GM18951 (cell line): ENCODE measurements around the gene IRGQ.

Experiments
- POLR2A ChIP-seq: IDR thresholded peaks from 4 replicates; pipeline ENCODE4 v1.6.1; 2011; ENCODE audit warnings: mild to moderate bottlenecking; ENCODE audit not compliant: insufficient read length, insufficient read depth; ENCODE audit errors: extremely low read depth
- in situ Hi-C: fragments of 300-500 bp; cut with MboI; formaldehyde crosslinking; loops from one replicate; pipeline ENCODE4 v1.12.0; 2022; ENCODE audit warnings: low sequenced_read_pairs, mixed read lengths, inconsistent platforms; ENCODE audit not compliant: unreplicated experiment

Gene IRGQ

GRCh38 chr19:43634872-43635560, 39.1 kb upstream of the IRGQ start:
- TF ChIP-seq POLR2A, result no peak
- in situ Hi-C loops, result no loop called here

DNA sequence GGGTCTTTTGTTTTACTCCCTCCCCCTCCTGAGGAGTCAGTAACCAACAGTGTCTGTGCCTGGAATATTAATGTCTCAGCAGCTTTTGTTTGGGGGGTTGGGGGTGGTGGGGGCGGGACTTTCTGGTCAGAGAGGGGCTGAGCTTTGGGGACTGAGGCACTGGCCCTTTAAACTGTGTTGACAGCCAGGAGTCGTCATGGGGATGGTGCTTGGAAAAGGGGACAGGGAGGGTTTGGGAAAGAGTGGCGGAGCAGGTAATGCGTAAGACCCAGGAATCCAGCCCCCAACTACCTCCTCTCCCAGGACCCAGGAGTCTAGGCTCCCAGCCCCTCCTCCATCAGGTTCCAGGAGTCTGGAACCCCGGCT, 38.6 kb upstream of the IRGQ start:
- no peak for TF ChIP-seq POLR2A
- in situ Hi-C loops, result no loop called here

GRCh38 chr19:43634068-43634467, 38.1 kb upstream of the IRGQ start:
- no peak for TF ChIP-seq POLR2A
- in situ Hi-C loops, result no loop called here

DNA sequence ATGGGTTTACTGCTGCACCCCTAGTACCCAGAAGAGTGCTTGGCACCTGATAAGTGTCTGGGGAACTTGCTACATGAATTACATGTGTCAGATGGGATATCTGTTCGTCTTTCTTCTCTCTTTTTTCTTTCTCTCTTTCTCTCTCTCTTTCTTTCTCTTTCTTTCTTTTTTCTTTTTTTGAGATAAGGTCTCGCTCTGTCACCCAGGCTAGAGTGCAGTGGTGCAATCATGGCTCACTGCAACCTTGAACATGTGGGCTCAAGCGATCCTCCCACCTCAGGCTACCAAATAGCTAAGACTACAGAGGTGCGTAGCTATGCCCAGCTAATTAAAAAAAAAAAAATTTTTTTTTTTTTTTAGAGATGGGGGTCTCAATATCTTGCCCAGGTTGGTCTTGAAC, 37.6 kb upstream of the IRGQ start:
- TF ChIP-seq POLR2A, result no peak
- in situ Hi-C loops, result no loop called here

DNA sequence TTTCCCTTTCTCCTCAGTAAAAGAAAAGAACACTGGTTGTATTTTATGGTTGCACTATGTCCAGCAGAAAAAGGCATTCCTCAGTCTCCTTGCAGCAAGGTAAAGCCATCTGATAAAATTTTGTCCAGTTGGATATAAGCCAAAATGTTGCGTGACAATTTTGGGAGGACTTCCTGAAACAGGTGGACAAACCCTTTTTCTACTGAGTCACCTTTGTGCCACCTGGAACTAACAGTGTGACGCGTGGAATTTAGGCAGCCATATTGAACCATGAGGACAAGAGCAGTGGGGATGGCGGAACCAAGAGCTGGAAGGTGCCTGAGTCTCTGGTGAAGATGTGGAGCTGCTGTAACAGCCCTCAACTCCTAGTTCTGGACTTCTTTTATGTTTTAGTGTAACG, 35.6 kb upstream of the IRGQ start:
- TF ChIP-seq POLR2A, result no peak
- in situ Hi-C loops, result no loop called here

DNA sequence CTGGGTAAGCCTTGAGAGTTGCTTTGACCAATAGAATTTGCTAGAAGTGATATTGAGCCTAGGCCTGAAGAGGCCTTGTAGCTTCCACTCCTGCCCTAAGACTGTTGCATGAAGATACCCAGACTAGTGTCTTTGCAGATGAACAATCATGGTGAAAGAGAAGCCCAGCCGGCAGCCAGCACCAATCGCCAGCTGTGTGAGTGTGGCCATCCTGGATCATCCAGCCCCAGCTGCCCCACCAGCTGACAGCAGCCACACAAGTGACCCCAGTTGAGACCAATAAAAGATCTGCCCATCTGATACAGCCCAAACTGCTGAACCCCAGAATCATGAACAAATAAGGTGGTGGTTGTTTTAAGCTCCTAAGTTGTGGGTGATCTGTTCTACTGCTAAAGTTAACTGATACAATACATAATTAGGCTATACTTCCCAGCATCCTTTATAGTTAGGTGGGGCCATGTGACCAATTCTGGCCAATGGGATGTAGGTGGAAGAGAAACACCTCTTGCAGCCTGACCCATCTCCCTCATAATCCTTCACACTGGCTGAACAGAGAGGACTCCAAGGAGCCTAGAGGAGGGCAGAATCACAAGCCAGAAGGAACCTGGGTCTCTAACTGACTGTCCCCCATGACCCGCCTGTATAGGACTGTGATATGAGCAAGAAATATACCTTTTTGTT, 32.9 kb upstream of the IRGQ start:
- in situ Hi-C loops, result no loop called here

GRCh38 chr19:43626838-43627237, 30.9 kb upstream of the IRGQ start:
- in situ Hi-C loops, result no loop called here

More for the DNA sequence above, 32.9 kb upstream of the IRGQ start:
- TF ChIP-seq POLR2A, result no peak

GRCh38 chr19:43625918-43626579, 30.1 kb upstream of the IRGQ start:
- no peak for TF ChIP-seq POLR2A
- in situ Hi-C loops, result no loop called here

More at GRCh38 chr19:43626838-43627237, 30.9 kb upstream of the IRGQ start:
- TF ChIP-seq POLR2A, result no peak

DNA sequence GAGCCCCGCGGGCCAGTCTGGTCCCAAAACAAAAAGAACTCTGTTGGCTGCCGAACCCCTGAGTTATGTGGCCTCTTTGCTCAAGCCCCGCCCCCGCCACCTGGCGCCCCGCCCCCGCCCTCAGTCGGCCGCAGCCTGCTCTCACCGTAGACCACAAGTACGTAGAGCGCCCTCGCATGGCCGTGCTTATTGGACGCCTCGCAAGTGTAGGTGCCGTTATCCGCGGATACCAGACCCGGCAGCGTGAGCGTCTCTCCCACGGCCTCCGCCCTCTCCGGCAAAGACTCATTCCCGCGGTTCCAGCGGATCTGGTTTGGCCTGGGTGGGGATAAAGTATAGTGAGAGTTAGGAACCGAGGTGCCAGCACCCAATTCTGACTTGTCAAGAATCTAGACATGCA, 29.0 kb upstream of the IRGQ start:
- no peak for TF ChIP-seq POLR2A
- in situ Hi-C loops, result no loop called here

DNA sequence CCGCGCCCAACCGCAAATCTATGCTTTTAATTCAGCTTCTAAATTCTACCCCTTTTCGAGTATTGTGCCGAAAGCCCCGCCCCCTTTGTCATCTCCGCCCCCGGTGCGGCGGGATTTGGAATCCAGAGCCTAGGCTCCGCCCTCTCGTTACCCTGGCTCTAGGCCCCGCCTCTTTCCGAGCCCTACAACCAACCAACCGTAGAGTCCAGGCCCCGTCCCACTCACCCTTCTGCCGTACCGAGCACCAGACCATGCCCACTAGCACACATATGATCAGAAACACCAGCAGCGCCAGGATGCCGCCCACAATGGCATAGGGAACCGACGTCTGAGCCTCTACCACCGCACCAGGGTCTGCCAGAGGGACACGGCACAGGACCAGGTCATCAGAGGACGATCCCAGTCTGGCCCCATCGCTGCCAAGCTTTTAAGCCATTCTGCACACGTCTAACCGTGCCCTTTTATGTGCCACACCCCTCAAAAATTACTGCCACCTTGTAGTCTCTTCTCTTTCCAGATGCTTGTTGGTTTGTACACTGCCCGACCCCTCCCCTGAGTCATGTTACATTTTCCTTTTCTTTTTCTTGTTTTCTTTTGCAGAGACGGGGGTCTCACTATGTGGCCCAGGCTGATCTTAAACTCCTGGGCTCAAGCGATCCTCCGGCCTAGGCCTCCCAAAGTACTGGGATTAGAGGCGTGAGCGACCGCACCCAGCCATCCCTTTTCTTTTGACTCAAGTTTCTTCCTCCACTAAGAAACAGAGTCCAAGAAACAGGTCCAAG, 28.1 kb upstream of the IRGQ start:
- TF ChIP-seq POLR2A, result no peak
- in situ Hi-C loops, result no loop called here

DNA sequence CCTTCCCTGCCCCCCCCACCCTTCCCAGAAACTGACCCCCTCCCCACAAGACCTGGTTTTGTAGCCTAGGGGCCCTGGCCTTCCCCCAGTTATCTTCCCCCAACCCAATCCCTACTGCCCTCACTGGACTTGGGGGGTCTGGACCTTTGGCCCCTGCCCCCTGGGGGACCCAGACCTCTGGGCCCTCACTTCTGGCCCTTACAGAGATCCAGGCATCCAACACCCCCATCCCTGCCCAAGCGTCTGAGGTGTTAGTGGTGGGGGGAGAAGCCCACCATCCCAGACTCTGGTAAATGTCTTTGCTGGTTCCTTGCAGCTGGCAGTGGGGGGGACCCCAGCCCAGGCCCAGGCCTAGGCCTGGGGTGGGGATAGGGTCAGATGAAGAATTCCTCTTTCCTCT, 27.0 kb upstream of the IRGQ start:
- TF ChIP-seq POLR2A, result no peak
- in situ Hi-C loops, result no loop called here

DNA sequence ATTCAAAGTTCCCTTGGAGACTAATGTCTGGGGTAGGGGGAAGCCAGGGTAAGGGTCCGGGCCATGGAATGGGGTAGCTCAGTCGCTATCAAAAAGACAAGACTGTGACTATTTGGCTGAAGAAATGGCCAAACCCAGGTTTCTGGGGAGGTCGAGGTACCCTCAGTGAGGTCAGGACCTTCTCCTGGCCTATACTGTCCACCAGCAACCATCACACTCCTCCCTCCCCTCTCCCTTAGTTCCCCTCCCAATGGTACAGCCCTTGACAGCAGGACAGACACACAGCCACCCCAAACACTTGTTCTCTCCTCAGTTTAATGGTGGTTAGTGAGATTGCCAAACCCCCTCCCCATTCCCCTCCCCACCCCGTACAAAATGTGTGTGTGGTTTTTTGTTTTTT, 26.1 kb upstream of the IRGQ start:
- in situ Hi-C loops, result no loop called here
- TF ChIP-seq POLR2A, result no peak
